Esophagus muscularis mucosa (tissue), 4 donors: ENCODE data around the gene KRCC1. TPM values are rescaled to one million over a fixed set of nuclear protein-coding genes. Genes with fewer than 3 reads are reported as not detected.

Experiments
- DNase-seq: peaks from one replicate; pipeline ENCODE4 v3.0.0-alpha.2; 2017; ENCODE audit errors: extremely low spot score
- H3K27ac ChIP-seq, 4 donors: fragments of 200-600 bp; sonication (generic); replicated peaks in 1 of 4; 1 replicate in 3 of 4; 2 replicates in 1 of 4; pipeline ENCODE4 v1.5.1; 2016 to 2019; ENCODE audit warnings: mild to moderate bottlenecking in 1 of 4
- H3K27me3 ChIP-seq, 4 donors: fragments of 200-600 bp; sonication (generic); one replicate each; pipeline versions ENCODE4 v1.5.1 to v1.6.0; 2016 to 2019
- H3K36me3 ChIP-seq, 4 donors: fragments of 200-600 bp; sonication (generic); one replicate each; pipeline ENCODE4 v1.5.1; 2016 to 2019
- H3K4me1 ChIP-seq, 4 donors: fragments of 200-600 bp; sonication (generic); one replicate each; pipeline ENCODE4 v1.5.1; 2016 to 2019
- H3K4me3 ChIP-seq, 4 donors: fragments of 200-600 bp; sonication (generic); 1 replicate in 2 of 4; 2 replicates in 2 of 4; pipeline ENCODE4 v1.5.1; 2016 to 2019; ENCODE audit warnings: mild to moderate bottlenecking in 4 of 4, moderate library complexity in 1 of 4
- H3K9me3 ChIP-seq, 4 donors: fragments of 200-600 bp; sonication (generic); 1 replicate in 3 of 4; 2 replicates in 1 of 4; pipeline ENCODE4 v1.5.1; 2016 to 2019
- CTCF ChIP-seq, 3 experiments: fragments of 200-600 bp in 2 of 3; fragments of 450-650 bp in 1 of 3; sonication (generic) in 2 of 3; IDR thresholded peaks; one replicate each; pipeline ENCODE4 v1.5.1; 2017 to 2019; ENCODE audit warnings: antibody characterized with exemption in 3 of 3, mild to moderate bottlenecking in 2 of 3, moderate library complexity in 1 of 3
- EP300 ChIP-seq: sonication (generic); formaldehyde crosslinking; IDR thresholded peaks from one replicate; pipeline ENCODE4 v1.6.1; 2017; ENCODE audit warnings: antibody characterized with exemption
- POLR2A ChIP-seq: fragments of 450-650 bp; IDR thresholded peaks from one replicate; pipeline ENCODE4 v1.6.1; 2017; ENCODE audit warnings: antibody characterized with exemption, moderate library complexity, mild to moderate bottlenecking, low read depth
- POLR2AphosphoS5 ChIP-seq, 2 donors: sonication (generic); formaldehyde crosslinking; IDR thresholded peaks; one replicate each; pipeline ENCODE4 v1.6.1; 2017; ENCODE audit warnings: antibody characterized with exemption in 2 of 2
- WGBS: methylation state at CpG from one replicate; pipeline ENCODE4 v1.1.5; 2018; 5-methylcytosine and 5-hydroxymethylcytosine counted together
- intact Hi-C: fragments of 100-400 bp; cut with DNase I; formaldehyde crosslinking; loops from one replicate; pipeline ENCODE4 v1.15.1; 2023
- total RNA-seq, 4 donors: library from RNA; depleted of rRNA; stranded (reverse); fragments of >200 nt; gene quantifications; one replicate each; pipeline versions ENCODE4 v1.1.0 to v1.2.1, GENCODE V29; 2016

KRCC1 gene
- total RNA-seq, 4 donors from 2014 or later: 21.9 to 36.4 (median 27.9) TPM

GRCh38 chr2:88069117-88069516 is 13.5 kb upstream of the KRCC1 start:
- H3K27me3 ChIP-seq: peaks cover 0 to 8% (median 0%) of the 10 kb centered on the region in 4 donors
- H3K36me3 ChIP-seq: no peaks in the 10 kb centered on the region
- TF ChIP-seq POLR2AphosphoS5 (IDR thresholded peaks at IDR 0.05) (no peak), EP300 (no peak), CTCF (IDR thresholded peaks at IDR 0.05) (no peak), POLR2A (no peak)
- DNase-seq: peak; percentile 50
- H3K4me3 ChIP-seq: peak overlapping the region in 2 of 4 donors; percentile 13 to 41
- H3K9me3 ChIP-seq: no peaks in the 10 kb centered on the region
- intact Hi-C loops: no loop called here
- H3K4me1 ChIP-seq: peaks cover 0 to 4% (median 0%) of the 10 kb centered on the region in 4 donors
- H3K27ac ChIP-seq: peak overlapping the region in 2 of 4 donors; percentile 32 to 72

GRCh38 chr2:88068044-88068443 is 12.5 kb upstream of the KRCC1 start:
- no peaks in the 10 kb centered on the region for H3K9me3 ChIP-seq
- DNase-seq: peak; percentile 26
- H3K4me3 ChIP-seq: peak overlapping the region; percentile 7 to 41 (median 38)
- TF ChIP-seq POLR2A (no peak), CTCF (IDR thresholded peaks at IDR 0.05) (no peak), POLR2AphosphoS5 (IDR thresholded peaks at IDR 0.05) (no peak), EP300 (no peak)
- WGBS: 61% methylated on average over 2 of the region's 2 CpGs
- H3K27me3 ChIP-seq: peaks cover 0 to 8% (median 0%) of the 10 kb centered on the region in 4 donors
- peaks cover 0 to 4% (median 0%) of the 10 kb centered on the region in 4 donors for H3K4me1 ChIP-seq
- no peaks in the 10 kb centered on the region for H3K36me3 ChIP-seq
- H3K27ac ChIP-seq: peak overlapping the region in 3 of 4 donors; percentile 31 to 72 (median 39)
- intact Hi-C loops: no loop called here

GRCh38 chr2:88067598-88067997 is 12.0 kb upstream of the KRCC1 start, which contains the start of gene SMYD1:
SMYD1 (plus strand) TSS chr2:88067825; CDS start chr2:88067865, 40 bp downstream.
- TF ChIP-seq POLR2AphosphoS5 (IDR thresholded peaks at IDR 0.05): peak; percentile 24 to 51
- TF ChIP-seq EP300: no peak
- no peak for TF ChIP-seq POLR2A
- no peak for TF ChIP-seq CTCF (IDR thresholded peaks at IDR 0.05)
- Histone ChIP-seq H3K4me1 (peaks cover 0 to 4% (median 0%) of the 10 kb centered on the region in 4 donors), H3K4me3 (peak within 1 kb of the TSS; percentile 7 to 41 (median 38)), H3K27ac (peak within 1 kb of the TSS in 3 of 4 donors; percentile 31 to 72 (median 39)), H3K36me3 (no peaks in the 10 kb centered on the region), H3K9me3 (no peaks in the 10 kb centered on the region), H3K27me3 (peaks cover 0 to 8% (median 0%) of the 10 kb centered on the region in 4 donors)
- peak; percentile 39 for DNase-seq
- intact Hi-C loops: no loop called here
- WGBS: 62% methylated on average over 8 of the region's 8 CpGs

GRCh38 chr2:88067189-88067588 is 11.6 kb upstream of the KRCC1 start:
- peak overlapping the region in 3 of 4 donors; percentile 31 to 72 (median 39) for H3K27ac ChIP-seq
- intact Hi-C loops: no loop called here
- no peaks in the 10 kb centered on the region for H3K9me3 ChIP-seq
- peak overlapping the region; percentile 7 to 41 (median 38) for H3K4me3 ChIP-seq
- no peak for TF ChIP-seq POLR2AphosphoS5 (IDR thresholded peaks at IDR 0.05)
- TF ChIP-seq EP300: no peak
- TF ChIP-seq POLR2A: no peak
- 53% methylated on average over 2 of the region's 5 CpGs for WGBS
- no peaks in the 10 kb centered on the region for H3K36me3 ChIP-seq
- H3K4me1 ChIP-seq: peaks cover 0 to 4% (median 0%) of the 10 kb centered on the region in 4 donors
- peaks cover 0 to 8% (median 0%) of the 10 kb centered on the region in 4 donors for H3K27me3 ChIP-seq
- DNase-seq: peak; percentile 66

- DNase-seq: no peak
- 46% methylated on average over 4 of the region's 4 CpGs for WGBS
- Histone ChIP-seq H3K36me3 (no peaks in the 10 kb centered on the region), H3K4me3 (no peak overlapping the region), H3K27ac (peak overlapping the region in 2 of 4 donors; percentile 39 to 72), H3K27me3 (peaks cover 0 to 8% (median 0%) of the 10 kb centered on the region in 4 donors), H3K9me3 (no peaks in the 10 kb centered on the region), H3K4me1 (peaks cover 0 to 4% (median 0%) of the 10 kb centered on the region in 4 donors)
- intact Hi-C loops: no loop called here
- TF ChIP-seq POLR2A (no peak), EP300 (no peak)
Observed at GRCh38 chr2:88066543-88066942, 11.0 kb upstream of the KRCC1 start.
